ENCODE data around the gene SCAMP3. TPM values are rescaled to one million over a fixed set of nuclear protein-coding genes. Genes with fewer than 3 reads are reported as not detected.

SCAMP3 gene
- total RNA-seq, 2 experiments from 2014 or later = 82.0 to 108 TPM

DNA sequence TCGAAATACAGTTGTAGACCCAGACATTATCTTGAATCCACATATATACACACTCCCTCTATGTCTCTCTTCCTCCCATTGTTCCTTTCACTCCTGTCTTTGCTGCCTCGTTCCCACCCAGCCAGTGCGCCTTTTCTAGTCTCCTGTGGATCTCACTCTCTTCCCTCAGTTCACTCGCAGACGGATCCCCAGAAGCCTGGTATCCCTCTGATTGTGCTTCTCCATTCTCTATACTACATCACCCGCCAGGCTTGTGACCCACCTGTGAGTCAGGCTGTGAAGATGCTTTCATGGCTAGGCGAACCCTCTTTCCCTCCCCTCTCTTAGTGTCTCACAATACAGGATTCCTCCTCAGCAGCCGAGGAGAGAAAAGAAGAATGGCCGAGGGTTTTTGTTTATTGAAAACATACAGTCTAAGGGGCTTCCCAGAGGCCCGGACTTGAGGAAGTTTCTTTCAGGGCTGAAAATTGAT is 16.6 kb upstream of the SCAMP3 start:
- DNase-seq (no peak), ATAC-seq (no peak)
- Mint-ChIP-seq H3K27me3 (no peaks in the 10 kb centered on the region), H3K4me1 (peaks cover 25% of the 10 kb centered on the region), H3K4me3 (peak overlapping the region; percentile 68), H3K9me3 (ENCODE audit: low read depth) (no peaks in the 10 kb centered on the region), H3K36me3 (no peaks in the 10 kb centered on the region), H3K27ac (no peak overlapping the region)
- CTCF ChIA-PET = interaction anchor here (0.7 to 3.7 kb wide), 10 partner anchors 13 to 314 kb away, joined by 3 to 28 read pairs (median 4); partner anchors contain the start of genes FDPS and KRTCAP2

DNA sequence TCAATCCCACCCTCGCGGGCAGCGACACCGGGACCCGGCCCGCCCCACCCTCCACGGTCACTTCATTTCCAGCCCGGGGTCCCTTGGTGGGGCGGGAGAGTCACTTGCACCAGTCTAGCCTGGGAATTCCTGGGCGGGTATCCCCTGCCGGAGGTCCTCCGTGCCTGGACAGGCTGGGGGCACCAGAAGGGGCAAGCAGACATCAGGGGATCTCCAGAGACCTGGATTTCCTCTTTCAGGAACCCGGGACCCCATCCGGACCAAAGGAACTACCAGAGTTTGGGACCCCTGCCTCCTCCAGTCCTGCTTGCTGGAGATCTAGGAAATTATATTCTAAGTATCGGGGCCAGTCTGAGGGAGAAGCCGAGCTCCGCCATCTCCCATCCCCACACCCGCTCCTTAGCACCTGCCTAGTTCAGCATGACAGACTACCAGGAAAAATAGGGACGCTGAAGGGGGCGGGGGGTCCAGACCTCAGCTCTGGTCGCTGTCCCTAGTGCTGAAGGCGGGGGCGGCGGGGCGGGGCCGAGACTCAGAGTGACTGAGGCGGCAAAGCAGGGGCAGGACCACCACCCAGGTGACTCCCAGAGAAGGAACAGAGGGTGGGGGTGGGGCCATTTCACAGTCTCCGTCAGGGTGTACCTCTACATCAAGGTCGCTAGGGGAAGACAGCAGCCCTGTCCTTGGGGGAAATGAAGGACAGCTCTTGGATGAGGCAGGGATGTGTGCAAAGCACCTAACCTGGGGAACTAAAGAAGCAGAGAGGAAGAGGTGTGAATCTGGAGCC is 15.9 kb upstream of the SCAMP3 start:
- peak; percentile 78 for DNase-seq
- Mint-ChIP-seq H3K4me1 (peaks cover 29% of the 10 kb centered on the region), H3K9me3 (ENCODE audit: low read depth) (no peaks in the 10 kb centered on the region), H3K27me3 (no peaks in the 10 kb centered on the region), H3K4me3 (peak overlapping the region; percentile 68), H3K36me3 (no peaks in the 10 kb centered on the region), H3K27ac (no peak overlapping the region)
- CTCF ChIA-PET = interaction anchor here (0.9 to 3.7 kb wide), 8 partner anchors 14 to 314 kb away, joined by 3 to 28 read pairs (median 4); partner anchors contain the start of genes FDPS and KRTCAP2
- peak; percentile 13 for ATAC-seq

DNA sequence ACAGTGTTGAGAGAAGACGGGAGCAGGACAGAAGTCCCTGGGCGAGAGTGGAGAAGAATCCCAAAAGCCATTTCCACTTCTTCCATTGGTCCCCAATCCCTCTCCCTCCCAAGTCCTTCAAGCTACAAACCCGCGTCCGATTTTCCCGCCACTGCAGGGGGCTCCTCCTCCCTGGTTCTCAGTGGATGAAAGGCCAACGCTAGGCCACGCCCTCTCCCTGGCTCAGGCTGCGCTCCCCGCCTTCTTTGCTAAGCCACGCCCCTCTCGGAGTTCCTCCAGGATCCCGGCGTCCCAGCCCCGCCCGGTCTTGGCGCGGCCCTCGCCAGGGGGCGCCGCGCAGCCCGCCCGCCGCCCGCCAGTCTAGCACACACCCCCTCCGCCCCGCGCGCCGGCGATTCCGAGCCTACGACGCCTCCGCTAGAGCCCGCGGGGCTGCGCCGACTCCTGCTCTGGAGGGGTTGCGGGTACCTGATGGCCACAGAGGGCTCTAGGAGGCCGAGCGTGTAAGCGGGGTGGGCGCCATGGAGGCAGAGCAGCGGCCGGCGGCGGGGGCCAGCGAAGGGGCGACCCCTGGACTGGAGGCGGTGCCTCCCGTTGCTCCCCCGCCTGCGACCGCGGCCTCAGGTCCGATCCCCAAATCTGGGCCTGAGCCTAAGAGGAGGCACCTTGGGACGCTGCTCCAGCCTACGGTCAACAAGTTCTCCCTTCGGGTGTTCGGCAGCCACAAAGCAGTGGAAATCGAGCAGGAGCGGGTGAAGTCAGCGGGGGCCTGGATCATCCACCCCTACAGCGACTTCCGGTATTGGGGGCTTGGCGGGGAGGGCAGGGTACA is 15.1 kb upstream of the SCAMP3 start, which contains the start of gene HCN3:
TSS of gene HCN3 (plus strand) at position 394 of the 832 bp plus-strand sequence. CDS start at position 522, 128 bp downstream.
- H3K4me3 Mint-ChIP-seq = peak within 1 kb of the TSS; percentile 68
- peaks cover 6% of the 10 kb centered on the region for H3K36me3 Mint-ChIP-seq
- H3K9me3 Mint-ChIP-seq (ENCODE audit: low read depth) = no peaks in the 10 kb centered on the region
- peaks cover 36% of the 10 kb centered on the region for H3K4me1 Mint-ChIP-seq
- peak within 1 kb of the TSS; percentile 49 for H3K27ac Mint-ChIP-seq
- peak; percentile 70 for ATAC-seq
- CTCF ChIA-PET = interaction anchor here (0.5 to 7.7 kb wide), 9 partner anchors 11 to 233 kb away, joined by 3 to 68 read pairs (median 5); partner anchors contain the start of gene FDPS
- DNase-seq = peak; percentile 96
- no peaks in the 10 kb centered on the region for H3K27me3 Mint-ChIP-seq

DNA sequence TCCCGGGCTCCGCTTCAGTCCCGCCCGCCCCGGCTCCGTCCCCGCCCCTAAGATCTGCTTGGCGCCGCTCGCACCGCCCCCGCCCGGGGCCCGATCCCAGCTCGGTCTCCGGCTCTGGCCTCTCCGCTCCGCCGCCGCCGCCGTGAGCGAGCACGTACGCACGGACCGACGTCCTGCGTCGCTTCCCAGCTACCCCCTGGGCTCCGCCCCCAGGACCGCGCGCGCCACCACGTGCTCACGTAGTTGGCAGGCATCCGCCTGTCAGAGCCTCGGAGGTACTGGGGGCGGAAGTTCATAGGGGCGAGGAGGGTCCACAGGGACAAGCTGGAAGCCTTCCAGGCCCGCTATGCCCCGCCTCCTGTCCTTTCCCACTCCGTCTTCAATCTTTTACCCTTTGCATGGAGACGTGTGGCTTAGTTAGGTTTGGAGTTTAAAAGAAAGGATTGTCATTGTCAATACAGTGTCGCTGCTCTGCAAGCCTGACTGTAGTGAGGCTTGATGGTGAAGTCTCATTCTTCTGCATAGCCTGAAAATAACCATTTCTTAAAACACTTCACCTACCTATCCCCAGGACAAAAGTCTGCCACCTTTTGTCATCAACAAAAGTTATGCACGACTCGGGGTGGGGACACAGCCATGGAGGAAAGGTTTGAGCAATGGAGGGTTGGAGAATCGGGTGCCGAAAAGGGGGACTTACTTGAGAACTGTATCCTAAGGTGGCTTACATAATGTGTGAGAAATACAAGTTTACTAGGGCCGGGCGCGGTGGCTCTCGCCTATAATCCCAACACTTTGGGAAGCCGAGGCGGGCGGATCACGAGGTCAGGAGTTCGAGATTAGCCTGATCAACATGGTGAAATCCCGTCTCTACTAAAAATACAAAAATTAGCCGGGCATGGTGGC is 11.4 kb upstream of the SCAMP3 start, which contains the start of gene CLK2:
TSS of gene CLK2 (minus strand) at position 162 of the 903 bp plus-strand sequence. CDS start 2,527 bp downstream, outside the sequence.
- peaks cover 33% of the 10 kb centered on the region for H3K36me3 Mint-ChIP-seq
- H3K27me3 Mint-ChIP-seq = no peaks in the 10 kb centered on the region
- peak; percentile 88 for ATAC-seq
- no peaks in the 10 kb centered on the region for H3K9me3 Mint-ChIP-seq (ENCODE audit: low read depth)
- CTCF ChIA-PET = interaction anchor here (0.7 to 7.7 kb wide), 11 partner anchors 12 to 807 kb away, joined by 3 to 68 read pairs (median 3); partner anchors contain the start of gene FDPS
- peak within 1 kb of the TSS; percentile 98 for H3K4me3 Mint-ChIP-seq
- peak within 1 kb of the TSS; percentile 95 for H3K27ac Mint-ChIP-seq
- peaks cover 47% of the 10 kb centered on the region for H3K4me1 Mint-ChIP-seq
- peak; percentile 98 for DNase-seq

DNA sequence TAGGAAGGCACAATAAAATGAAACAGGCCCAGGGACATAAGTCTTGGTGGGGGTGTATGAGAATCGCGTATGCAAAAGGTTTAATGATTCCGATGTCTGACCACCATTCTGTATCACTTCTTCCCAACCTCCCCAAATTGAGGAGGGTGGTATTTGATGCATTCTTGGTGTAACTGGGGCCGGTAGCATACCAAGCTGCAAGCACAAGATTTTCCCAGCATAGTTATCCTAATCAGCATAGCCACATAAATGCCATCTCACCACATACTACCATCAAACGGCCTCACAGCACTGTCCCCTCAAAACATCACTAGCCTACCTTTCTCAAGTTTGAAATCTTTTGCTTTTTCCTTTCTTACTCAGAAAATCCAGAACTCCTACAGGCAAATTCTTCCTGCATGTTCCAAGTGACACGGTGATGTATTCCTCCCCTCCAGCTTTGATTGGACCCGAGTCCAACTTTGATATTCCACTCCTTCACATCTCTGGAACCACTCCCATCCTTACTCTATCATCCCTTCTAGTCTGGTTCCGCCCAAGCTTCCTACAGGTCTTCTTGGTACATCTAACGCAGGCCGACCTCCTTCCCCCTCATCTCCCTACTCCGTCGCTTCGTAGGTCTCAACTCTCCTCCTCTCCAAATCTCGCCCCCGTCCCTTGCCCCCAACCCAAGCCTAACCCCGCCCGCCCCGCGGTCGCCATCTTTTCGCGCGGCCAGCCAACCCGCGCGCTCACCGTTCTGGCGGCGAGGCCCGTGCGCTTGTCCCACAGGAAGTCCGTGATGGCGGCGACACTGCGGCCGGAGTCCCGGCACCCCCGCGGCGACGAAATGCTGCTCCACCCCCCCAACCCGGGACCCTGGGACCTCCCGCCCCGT is 10.5 kb upstream of the SCAMP3 start:
- Mint-ChIP-seq H3K4me3 (peak overlapping the region; percentile 98), H3K27ac (peak overlapping the region; percentile 95), H3K27me3 (no peaks in the 10 kb centered on the region), H3K4me1 (peaks cover 43% of the 10 kb centered on the region), H3K36me3 (peaks cover 42% of the 10 kb centered on the region), H3K9me3 (ENCODE audit: low read depth) (no peaks in the 10 kb centered on the region)
- ATAC-seq (peak; percentile 32), DNase-seq (no peak)
- CTCF ChIA-PET = interaction anchor here (0.7 to 7.7 kb wide), 10 partner anchors 11 to 806 kb away, joined by 3 to 68 read pairs (median 3); partner anchors contain the start of genes ENTREP3 and FDPS

DNA sequence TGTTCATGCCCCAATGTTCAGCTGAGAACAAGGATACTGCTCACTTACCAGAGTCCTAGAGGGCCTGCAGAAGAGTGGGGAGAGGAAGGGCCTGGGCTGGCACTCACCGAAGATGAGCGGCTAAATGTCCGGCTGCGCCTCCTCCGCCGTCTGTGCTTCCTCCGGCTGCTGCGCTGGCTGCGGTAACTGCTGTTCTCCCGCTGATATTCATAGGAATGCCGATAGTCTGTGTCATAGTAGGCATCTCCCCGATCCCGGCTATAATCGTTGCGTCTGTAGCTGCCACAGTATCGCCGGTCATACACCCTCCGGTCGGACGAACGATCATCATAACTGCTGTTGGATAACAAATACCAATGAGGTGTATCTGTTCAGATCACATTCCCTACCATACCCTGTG is 7.2 kb upstream of the SCAMP3 start:
- H3K4me3 Mint-ChIP-seq = no peak overlapping the region
- DNase-seq (no peak), ATAC-seq (no peak)
- H3K4me1 Mint-ChIP-seq = peaks cover 30% of the 10 kb centered on the region
- no peaks in the 10 kb centered on the region for H3K27me3 Mint-ChIP-seq
- H3K27ac Mint-ChIP-seq = no peak overlapping the region
- no peaks in the 10 kb centered on the region for H3K9me3 Mint-ChIP-seq (ENCODE audit: low read depth)
- peaks cover 70% of the 10 kb centered on the region for H3K36me3 Mint-ChIP-seq
- CTCF ChIA-PET = interaction anchor here (0.6 to 6.1 kb wide), 2 partner anchors 18 to 439 kb away, joined by 3 to 49 read pairs; no protein-coding TSS in a partner anchor

DNA sequence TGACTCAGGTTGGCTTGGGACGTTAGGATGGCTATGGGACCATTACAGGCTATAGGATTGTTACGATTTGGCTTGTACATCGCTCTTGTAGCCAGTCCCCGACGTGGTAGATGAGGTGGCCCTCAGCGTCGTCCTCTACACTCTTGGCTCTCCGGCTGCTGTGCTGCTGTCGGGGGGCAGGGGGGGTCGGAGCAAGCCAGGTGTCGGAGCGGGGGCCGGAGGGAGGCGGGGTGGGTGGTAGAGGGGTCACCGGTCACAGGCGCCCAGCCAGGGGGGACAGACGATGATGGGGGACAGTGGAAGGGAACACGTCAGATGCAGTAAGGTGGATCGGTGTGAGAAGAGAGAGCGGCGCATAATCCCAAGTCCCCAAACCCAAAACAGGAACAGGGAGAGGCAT is 6.5 kb upstream of the SCAMP3 start:
- Mint-ChIP-seq H3K36me3 (peaks cover 75% of the 10 kb centered on the region), H3K27ac (no peak overlapping the region), H3K4me1 (peaks cover 28% of the 10 kb centered on the region), H3K4me3 (no peak overlapping the region), H3K27me3 (no peaks in the 10 kb centered on the region), H3K9me3 (ENCODE audit: low read depth) (no peaks in the 10 kb centered on the region)
- DNase-seq (no peak), ATAC-seq (no peak)
- CTCF ChIA-PET = interaction anchor here (6.1 kb wide), 1 partner anchor 17 kb away, joined by 49 read pairs; no protein-coding TSS in a partner anchor

DNA sequence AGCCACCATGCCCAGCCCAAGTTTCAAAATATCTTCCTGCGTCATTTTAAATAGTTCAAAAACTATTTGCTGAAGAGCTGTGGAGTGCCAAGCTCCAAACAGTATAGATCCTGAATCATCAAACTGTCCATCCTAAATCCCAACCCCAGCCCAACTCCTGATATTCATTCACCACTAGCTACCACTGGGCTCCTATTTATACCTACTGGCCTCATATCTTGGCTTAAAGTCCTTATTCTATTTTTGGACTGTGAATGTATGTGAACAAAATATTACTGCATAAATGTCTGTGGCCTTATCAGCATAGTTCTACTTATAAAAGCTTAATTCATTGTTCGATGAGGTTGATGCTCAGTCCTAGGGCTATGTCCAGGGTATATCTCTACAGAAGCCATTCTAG is 5.2 kb upstream of the SCAMP3 start:
- no peaks in the 10 kb centered on the region for H3K9me3 Mint-ChIP-seq (ENCODE audit: low read depth)
- peaks cover 79% of the 10 kb centered on the region for H3K36me3 Mint-ChIP-seq
- H3K27ac Mint-ChIP-seq = no peak overlapping the region
- H3K4me1 Mint-ChIP-seq = peaks cover 32% of the 10 kb centered on the region
- CTCF ChIA-PET = interaction anchor here (1.2 to 6.1 kb wide), 2 partner anchors 16 to 55 kb away, joined by 4 to 49 read pairs; no protein-coding TSS in a partner anchor
- ATAC-seq = no peak
- no peaks in the 10 kb centered on the region for H3K27me3 Mint-ChIP-seq
- no peak overlapping the region for H3K4me3 Mint-ChIP-seq
- DNase-seq = no peak

GRCh38 chr1:155266553-155266952 is 4.4 kb upstream of the SCAMP3 start:
- no peak overlapping the region for H3K4me3 Mint-ChIP-seq
- H3K9me3 Mint-ChIP-seq (ENCODE audit: low read depth) = no peaks in the 10 kb centered on the region
- peaks cover 78% of the 10 kb centered on the region for H3K36me3 Mint-ChIP-seq
- CTCF ChIA-PET = interaction anchor here (1.2 to 6.1 kb wide), 5 partner anchors 10 to 59 kb away, joined by 4 to 49 read pairs (median 4); no protein-coding TSS in a partner anchor
- H3K27me3 Mint-ChIP-seq = no peaks in the 10 kb centered on the region
- ATAC-seq = no peak
- H3K27ac Mint-ChIP-seq = no peak overlapping the region
- no peak for DNase-seq
- H3K4me1 Mint-ChIP-seq = peaks cover 30% of the 10 kb centered on the region

- H3K4me3 Mint-ChIP-seq = no peak overlapping the region
- no peaks in the 10 kb centered on the region for H3K27me3 Mint-ChIP-seq
- DNase-seq (no peak), ATAC-seq (no peak)
- peak overlapping the region; percentile 45 for H3K27ac Mint-ChIP-seq
- H3K9me3 Mint-ChIP-seq (ENCODE audit: low read depth) = no peaks in the 10 kb centered on the region
- peaks cover 39% of the 10 kb centered on the region for H3K4me1 Mint-ChIP-seq
- peaks cover 63% of the 10 kb centered on the region for H3K36me3 Mint-ChIP-seq
- CTCF ChIA-PET = interaction anchor here (1.0 to 6.1 kb wide), 4 partner anchors 12 to 329 kb away, joined by 3 to 49 read pairs (median 6); partner anchors contain the start of gene FDPS
These were observed 907 bp upstream of the SCAMP3 start for GRCh38 chr1:155263067-155263466.

DNA sequence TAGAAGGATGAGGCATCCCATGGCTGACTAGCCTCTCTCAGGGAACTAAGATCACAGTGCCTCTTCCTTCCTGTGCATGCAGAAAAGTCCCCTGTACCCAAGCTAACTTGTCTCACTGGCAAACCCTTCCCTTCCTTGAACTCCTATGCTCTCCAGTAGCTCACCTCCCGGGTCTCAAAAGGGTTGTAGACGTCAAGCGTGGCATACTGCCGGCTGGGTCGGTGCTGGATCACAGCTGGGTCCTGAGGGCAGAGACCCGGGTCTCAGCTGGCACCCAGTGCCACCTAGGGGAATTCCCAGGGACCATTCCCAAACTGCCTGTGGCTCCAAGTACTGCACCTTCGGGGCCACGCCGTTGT is 688 bp downstream of the SCAMP3 start:
- H3K36me3 Mint-ChIP-seq = peaks cover 57% of the 10 kb centered on the region
- peak overlapping the region; percentile 95 for H3K4me3 Mint-ChIP-seq
- CTCF ChIA-PET = interaction anchor here (0.9 to 4.7 kb wide), 9 partner anchors 10 to 88 kb away, joined by 3 to 97 read pairs (median 4); partner anchors contain the start of genes CLK2, FDPS and KRTCAP2
- DNase-seq (peak; percentile 55), ATAC-seq (peak; percentile 13)
- peaks cover 39% of the 10 kb centered on the region for H3K4me1 Mint-ChIP-seq
- peak overlapping the region; percentile 86 for H3K27ac Mint-ChIP-seq
- H3K27me3 Mint-ChIP-seq = no peaks in the 10 kb centered on the region
- H3K9me3 Mint-ChIP-seq (ENCODE audit: low read depth) = no peaks in the 10 kb centered on the region
